HG03521 (cell line): ENCODE results near the gene PDCD1.
"Not testable (repeated sequence)": the region's sequence is repeated elsewhere in the genome, so short reads cannot be mapped to it uniquely, and the experiment has no call there.

Experiments
- ATAC-seq: cut with Tn5 transposase; IDR thresholded peaks from one replicate; pipeline ENCODE4 v1.9.1; 2021; ENCODE audit warnings: mild to moderate bottlenecking, moderate library complexity; ENCODE audit not compliant: unreplicated experiment

The PDCD1 gene

GRCh38 chr2:241835611-241836010 is 23.1 kb downstream of the PDCD1 start:
- no peak for ATAC-seq

DNA sequence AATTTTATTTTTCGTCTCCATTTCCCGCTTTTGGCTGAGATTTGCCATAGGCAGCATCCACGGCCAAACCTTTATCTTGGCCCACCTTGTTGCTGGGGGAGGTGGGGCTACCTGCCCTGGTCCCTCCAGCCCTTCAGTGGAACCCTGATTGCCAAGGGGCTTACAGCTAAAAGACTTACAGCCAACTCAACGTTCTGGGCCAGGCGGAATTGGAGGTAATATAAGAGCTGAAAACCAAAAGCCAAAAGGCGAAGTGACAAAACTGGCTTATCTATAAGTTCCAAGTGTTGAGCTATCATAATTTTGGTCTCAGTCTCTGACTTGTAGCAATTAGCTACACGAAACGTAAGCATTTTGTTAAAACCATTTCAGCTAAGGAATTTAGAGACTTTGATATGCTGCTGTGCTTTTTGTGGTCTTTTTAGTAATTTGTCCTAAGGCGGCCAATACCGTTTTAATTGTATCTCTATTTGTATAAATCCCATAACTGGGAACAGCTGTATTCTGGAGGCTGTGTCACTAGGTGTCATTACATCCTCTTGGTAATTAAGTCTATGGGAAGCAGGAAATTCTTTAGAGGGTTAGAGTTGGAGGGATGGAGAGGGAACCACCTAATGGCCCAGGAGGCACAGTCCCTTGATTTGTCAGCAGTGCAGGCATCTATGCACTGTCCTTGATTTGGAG is 24.0 kb downstream of the PDCD1 start:
- no peak for ATAC-seq

DNA sequence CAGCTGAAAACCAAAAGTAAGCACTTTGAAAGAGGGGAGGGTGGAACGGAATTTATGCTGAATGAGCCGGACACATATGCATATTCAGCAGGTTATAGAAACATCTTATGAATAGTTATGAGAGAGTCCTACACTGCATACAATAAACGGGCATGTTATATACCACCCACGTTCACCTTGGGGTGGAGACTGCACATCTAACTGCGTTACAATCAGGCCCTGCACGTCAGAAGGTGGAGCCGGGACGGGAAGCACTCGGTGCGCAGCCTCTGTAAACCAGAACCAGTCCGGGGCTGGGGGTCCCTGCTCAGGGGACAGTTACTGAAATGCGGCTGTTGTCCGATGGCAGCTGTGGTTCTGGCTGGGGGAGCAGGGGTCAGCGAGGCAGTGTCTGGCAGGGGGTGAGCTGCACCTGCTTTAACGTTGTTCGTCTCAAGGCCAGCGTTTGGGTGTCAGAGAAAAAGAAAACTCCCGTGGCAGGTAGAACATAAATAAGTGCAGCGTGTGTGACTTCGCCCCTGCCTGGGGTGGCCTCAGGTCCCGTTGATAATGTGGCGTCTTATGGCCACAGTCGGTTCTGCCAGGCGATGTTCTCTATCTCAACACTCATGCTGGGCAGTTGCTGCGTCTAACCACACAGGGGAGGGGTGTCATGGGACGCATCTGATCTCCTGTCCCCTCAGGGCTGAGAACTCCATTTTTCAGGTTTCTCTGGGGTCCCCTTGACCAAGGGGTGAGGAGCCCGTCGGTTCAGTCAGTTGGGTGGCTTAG is 24.8 kb downstream of the PDCD1 start:
- not testable (repeated sequence) for ATAC-seq

DNA sequence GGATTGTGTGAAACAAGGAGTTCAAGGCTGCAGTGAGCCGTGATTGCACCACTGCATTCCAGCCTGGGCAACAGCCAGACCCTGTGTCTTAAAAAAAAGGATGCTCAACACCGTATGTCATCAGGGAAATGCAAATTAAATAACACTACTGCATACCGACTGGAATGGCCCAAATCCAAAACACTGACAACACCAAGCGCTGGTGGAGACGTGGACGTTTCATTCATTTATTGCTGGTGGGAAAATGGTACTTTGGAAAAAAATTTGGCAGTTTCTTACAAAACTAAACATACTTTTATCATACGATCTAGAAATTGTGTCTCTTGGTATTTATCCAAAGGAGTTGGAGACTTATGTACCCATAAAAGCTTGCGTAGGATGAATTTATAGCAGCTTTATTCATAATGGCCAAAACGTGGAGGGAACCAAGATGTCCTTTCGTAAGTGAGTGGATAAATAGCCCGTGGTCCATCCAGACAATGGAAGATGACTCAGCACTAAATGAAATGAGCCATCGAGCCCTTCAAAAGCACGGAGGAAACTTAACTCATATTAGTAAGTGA is 25.5 kb downstream of the PDCD1 start:
- ATAC-seq, result no peak

- no peak for ATAC-seq
These were observed 31.3 kb downstream of the PDCD1 start for GRCh38 chr2:241827394-241827793.

GRCh38 chr2:241823531-241824437 is 34.9 kb downstream of the PDCD1 start:
- ATAC-seq, result not testable (repeated sequence)

GRCh38 chr2:241822264-241822623 is 36.5 kb downstream of the PDCD1 start:
- no peak for ATAC-seq

GRCh38 chr2:241821460-241822263 is 37.0 kb downstream of the PDCD1 start:
- no peak for ATAC-seq

DNA sequence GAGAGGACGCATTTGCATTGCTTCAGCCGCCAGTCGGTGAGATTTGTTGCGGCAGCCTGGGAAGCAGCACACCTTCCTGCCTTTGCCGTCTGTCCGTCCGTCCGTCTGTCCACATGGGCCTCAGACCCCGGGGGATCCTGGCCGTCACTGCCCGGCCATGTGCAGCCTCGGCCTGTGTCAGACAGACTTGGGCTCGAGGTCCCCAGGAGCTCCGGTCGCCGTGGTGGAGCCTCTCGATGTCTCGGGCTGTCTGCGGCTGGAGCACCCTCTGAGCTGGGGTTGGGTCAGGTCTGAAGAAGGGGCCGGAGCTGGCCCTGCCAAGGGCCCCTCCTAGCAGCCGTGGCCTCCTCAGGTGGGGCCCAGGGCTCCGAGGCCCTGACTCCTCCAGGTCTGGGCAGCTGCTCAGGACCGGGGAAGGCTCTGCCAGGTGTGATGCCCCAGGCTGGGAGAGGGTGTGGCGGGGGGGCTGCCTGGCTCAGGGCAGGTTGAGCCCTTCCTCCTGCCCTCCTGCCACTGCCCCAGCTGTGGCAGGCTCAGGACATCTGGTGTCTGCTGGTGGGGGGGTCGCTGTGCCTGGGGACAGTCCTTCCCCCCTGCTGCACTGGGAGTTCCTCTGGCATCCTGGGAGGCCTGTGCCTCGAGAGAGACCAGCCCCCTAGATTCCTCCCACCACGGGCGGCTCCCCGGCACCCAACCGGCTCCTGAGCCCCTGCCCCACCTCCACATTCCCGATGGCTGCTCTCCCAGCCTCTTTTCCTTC is 37.9 kb downstream of the PDCD1 start:
- no peak for ATAC-seq

DNA sequence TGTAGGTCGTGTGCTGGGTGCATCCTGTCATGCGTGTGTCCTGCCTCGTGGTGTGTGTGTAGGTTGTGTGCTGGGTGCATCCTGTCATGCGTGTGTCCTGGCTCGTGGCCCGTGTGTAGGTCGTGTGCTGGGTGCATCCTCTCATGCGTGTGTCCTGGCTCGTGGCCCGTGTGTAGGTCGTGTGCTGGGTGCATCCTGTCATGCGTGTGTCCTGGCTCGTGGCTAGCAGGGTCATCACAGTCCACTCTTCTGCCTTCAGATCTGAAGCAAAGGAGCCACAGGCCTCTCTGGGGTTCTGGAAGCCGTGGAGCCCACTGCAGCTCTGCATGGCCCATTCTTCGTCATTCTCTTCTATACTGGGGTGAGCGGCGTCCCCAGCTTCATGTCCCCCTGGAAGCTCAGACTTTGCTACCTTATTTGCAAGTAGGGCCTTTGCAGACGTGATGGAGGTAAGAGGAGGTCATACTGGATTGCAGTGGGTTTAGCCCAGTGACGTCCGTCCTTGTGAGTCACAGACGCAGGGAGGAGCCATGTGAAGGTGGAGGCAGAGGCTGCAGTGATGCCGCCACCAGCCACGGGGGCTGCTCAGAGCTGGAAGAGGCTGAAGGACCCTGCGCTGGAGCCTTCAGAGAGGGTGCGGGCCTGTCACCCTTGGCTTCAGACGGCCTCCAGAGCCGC is 38.6 kb downstream of the PDCD1 start:
- ATAC-seq, result not testable (repeated sequence)

- no peak for ATAC-seq
These were observed 39.8 kb downstream of the PDCD1 start for GRCh38 chr2:241818943-241819270.

GRCh38 chr2:241818229-241818942 is 40.3 kb downstream of the PDCD1 start:
- ATAC-seq, result no peak

GRCh38 chr2:241817821-241818215 is 40.9 kb downstream of the PDCD1 start:
- ATAC-seq, result not testable (repeated sequence)

DNA sequence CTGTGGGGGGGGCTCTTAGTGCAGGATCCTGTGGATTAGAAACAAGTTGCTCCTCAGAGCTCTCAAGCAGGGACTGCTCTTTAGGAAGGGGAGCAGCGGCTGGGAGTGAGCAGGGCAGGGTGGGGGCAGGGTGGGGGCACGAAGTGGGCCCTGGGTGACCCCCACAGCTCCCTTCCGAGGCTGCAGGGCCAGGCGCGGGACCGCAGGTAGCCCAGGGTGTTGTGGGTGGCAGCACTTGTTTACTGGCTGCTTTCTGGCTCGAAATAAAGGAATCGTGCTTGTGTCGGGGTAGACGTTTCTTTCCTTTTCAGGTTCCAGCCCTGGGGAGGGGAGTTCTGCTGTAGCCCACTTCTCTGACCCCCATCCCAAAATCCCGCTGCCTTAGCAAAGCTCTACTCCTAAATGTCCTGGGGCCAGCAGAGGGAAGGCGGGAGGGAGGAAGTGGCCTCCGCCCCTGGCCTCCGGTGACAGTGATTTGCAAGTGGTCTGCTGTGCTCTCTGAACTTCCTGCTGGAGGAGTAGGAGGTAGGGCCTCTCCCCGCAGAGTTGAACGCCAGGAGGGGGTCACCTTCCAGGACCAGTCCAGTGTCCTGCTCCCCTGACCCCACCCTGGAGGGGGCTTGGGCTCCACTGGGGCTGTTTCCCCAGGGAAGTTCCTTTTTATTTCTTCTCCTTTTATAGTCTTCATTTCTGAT is 41.4 kb downstream of the PDCD1 start:
- ATAC-seq, result no peak

DNA sequence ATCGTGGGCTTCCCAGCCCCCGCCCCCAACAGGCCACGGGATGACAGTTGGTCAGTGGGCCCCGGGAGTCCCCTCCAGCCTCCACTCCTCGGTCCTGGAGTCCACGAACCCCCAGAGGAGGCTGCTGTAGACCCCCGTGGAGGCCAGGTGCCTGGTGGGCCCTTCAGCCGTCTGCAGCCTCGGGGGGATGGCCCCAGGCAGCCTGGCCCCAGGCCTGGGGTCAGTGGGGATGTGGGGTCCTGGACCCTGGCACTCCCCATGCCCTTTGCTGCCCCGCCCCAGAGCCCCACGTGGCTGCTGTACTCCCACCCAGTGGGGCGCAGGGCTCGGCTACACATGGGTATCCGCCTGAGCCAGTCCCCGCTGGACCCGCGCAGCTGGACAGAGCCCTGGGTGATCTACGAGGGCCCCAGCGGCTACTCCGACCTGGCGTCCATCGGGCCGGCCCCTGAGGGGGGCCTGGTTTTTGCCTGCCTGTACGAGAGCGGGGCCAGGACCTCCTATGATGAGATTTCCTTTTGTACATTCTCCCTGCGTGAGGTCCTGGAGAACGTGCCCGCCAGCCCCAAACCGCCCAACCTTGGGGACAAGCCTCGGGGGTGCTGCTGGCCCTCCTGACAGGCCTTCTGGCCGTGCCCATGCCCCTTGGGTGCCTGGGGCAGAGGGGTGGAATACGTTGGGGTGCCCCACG is 42.1 kb downstream of the PDCD1 start:
- ATAC-seq, result no peak

- no peak for ATAC-seq
These were observed 42.9 kb downstream of the PDCD1 start for GRCh38 chr2:241815477-241816430.
